GM23338 (cell line): ENCODE results near the gene ZNF497. TPM values are rescaled to one million over a fixed set of nuclear protein-coding genes. Genes with fewer than 3 reads are reported as not detected.
A peak's percentile ranks its signal among the peaks of the same experiment; 100 is the strongest.

Experiments used
- ATAC-seq: fragments of 200-7000 bp; cut with Tn5 transposase; 3 replicates; pipeline ENCODE4 v1.9.1; 2020
- DNase-seq: peaks from one replicate; pipeline ENCODE4 v3.0.0-alpha.2; 2015; ENCODE audit warnings: low spot score
- H2AFZ ChIP-seq: fragments of 200-600 bp; sonication (generic); 2 replicates; pipeline ENCODE4 v1.8.0; 2016; ENCODE audit warnings: antibody characterized with exemption, mild to moderate bottlenecking, moderate library complexity
- H3F3A ChIP-seq: fragments of 200-600 bp; sonication (generic); replicated peaks from 2 replicates; pipeline ENCODE4 v1.8.0; 2017; ENCODE audit warnings: antibody characterized with exemption, mixed run types, low read depth
- H3K27ac ChIP-seq: fragments of 200-600 bp; sonication (generic); 2 replicates; pipeline ENCODE4 v1.6.1; 2016; ENCODE audit warnings: low read depth
- H3K27me3 ChIP-seq: fragments of 200-600 bp; sonication (generic); 2 replicates; pipeline ENCODE4 v1.8.0; 2016; ENCODE audit warnings: mild to moderate bottlenecking, mixed run types, moderate library complexity; ENCODE audit not compliant: insufficient read depth
- H3K36me3 ChIP-seq: fragments of 200-600 bp; sonication (generic); 2 replicates; pipeline ENCODE4 v1.8.0; 2016; ENCODE audit warnings: mild to moderate bottlenecking; ENCODE audit not compliant: insufficient read depth
- H3K4me1 ChIP-seq: fragments of 200-600 bp; sonication (generic); 2 replicates; pipeline ENCODE4 v1.8.0; 2016; ENCODE audit warnings: mild to moderate bottlenecking, moderate library complexity; ENCODE audit not compliant: insufficient read depth
- H3K4me2 ChIP-seq: fragments of 200-600 bp; sonication (generic); 2 replicates; pipeline ENCODE4 v1.7.1; 2017; ENCODE audit warnings: mixed run types
- H3K4me3 ChIP-seq: fragments of 200-600 bp; sonication (generic); 2 replicates; pipeline ENCODE4 v1.6.1; 2016; ENCODE audit warnings: mixed run types
- H3K79me2 ChIP-seq: fragments of 200-600 bp; sonication (generic); replicated peaks from 2 replicates; pipeline ENCODE4 v1.8.0; 2017; ENCODE audit warnings: mild to moderate bottlenecking; ENCODE audit not compliant: insufficient read depth
- H3K9me2 ChIP-seq: fragments of 200-600 bp; sonication (generic); 2 replicates; pipeline ENCODE4 v1.8.0; 2017; ENCODE audit not compliant: insufficient read depth
- H4K20me1 ChIP-seq: fragments of 200-600 bp; sonication (generic); replicated peaks from 2 replicates; pipeline ENCODE4 v1.8.0; 2017; ENCODE audit warnings: mild to moderate bottlenecking; ENCODE audit not compliant: insufficient read depth
- H3K27ac Mint-ChIP-seq: 2 replicates; pipeline ENCODE4 v1.8.0; 2020; ENCODE audit warnings: inconsistent platforms, mild to moderate bottlenecking, moderate library complexity, mixed read lengths
- H3K27me3 Mint-ChIP-seq: 3 replicates; pipeline ENCODE4 v1.8.0; 2022; ENCODE audit warnings: low read depth, mild to moderate bottlenecking, moderate library complexity, mixed read lengths, inconsistent platforms; ENCODE audit not compliant: insufficient read depth, poor library complexity
- H3K36me3 Mint-ChIP-seq: 3 replicates; pipeline ENCODE4 v1.8.0; 2021; ENCODE audit warnings: low read depth, mild to moderate bottlenecking, inconsistent platforms, moderate library complexity, mixed read lengths
- H3K4me1 Mint-ChIP-seq: 3 replicates; pipeline ENCODE4 v1.8.0; 2020; ENCODE audit warnings: mild to moderate bottlenecking, inconsistent platforms, mixed read lengths
- H3K4me3 Mint-ChIP-seq: 3 replicates; pipeline ENCODE4 v1.8.0; 2021; ENCODE audit warnings: moderate library complexity, mild to moderate bottlenecking, inconsistent platforms, mixed read lengths
- H3K9me3 Mint-ChIP-seq: 3 replicates; pipeline ENCODE4 v1.8.0; 2020; ENCODE audit warnings: moderate library complexity, mild to moderate bottlenecking, inconsistent platforms, mixed read lengths
- ETS1 ChIP-seq: IDR thresholded peaks from 2 replicates; pipeline ENCODE4 v1.6.1; 2016; ENCODE audit warnings: antibody characterized with exemption
- EZH2 ChIP-seq: fragments of 200-600 bp; sonication (generic); IDR thresholded peaks from one replicate; pipeline ENCODE4 v1.8.0; 2017; ENCODE audit warnings: antibody characterized with exemption, mild to moderate bottlenecking, low read depth; ENCODE audit not compliant: unreplicated experiment
- NANOG ChIP-seq: IDR thresholded peaks from 2 replicates; pipeline ENCODE4 v1.6.1; 2016; ENCODE audit warnings: antibody characterized with exemption, borderline replicate concordance
- POLR2AphosphoS5 ChIP-seq: IDR thresholded peaks from 2 replicates; pipeline ENCODE4 v1.6.1; 2016; ENCODE audit warnings: antibody characterized with exemption, low read depth
- ZNF114 ChIP-seq: fragments of 250-450 bp; sonication (Bioruptor Pico); IDR thresholded peaks from 2 replicates; pipeline ENCODE4 v1.5.0; 2020; ENCODE audit warnings: mild to moderate bottlenecking, moderate library complexity
- polyA plus RNA-seq: library from polyadenylated mRNA; unstranded; fragments of >200 nt; fragmentation: Nextera tagmentation; extraction: Ambion mirVana; gene quantifications from 2 replicates; pipeline ENCODE4 v1.2.1, GENCODE V29; 2016
- total RNA-seq: library from RNA; depleted of rRNA; stranded (reverse); fragments of >200 nt; shearing (Covaris generic); gene quantifications from 2 replicates; pipeline ENCODE4 v1.2.3, GENCODE V29; 2014
- TF ChIP-seq, protein P1 (sequence below): fragments of 250-450 bp; sonication (Bioruptor Pico); IDR thresholded peaks from 2 replicates; pipeline ENCODE4 v1.5.0; 2020; ENCODE audit warnings: mild to moderate bottlenecking, moderate library complexity
- TF ChIP-seq, protein P2 (sequence below): IDR thresholded peaks from one replicate; pipeline ENCODE4 v1.6.1; 2018; ENCODE audit warnings: antibody characterized with exemption; ENCODE audit not compliant: unreplicated experiment

Gene ZNF497
- total and polyA plus RNA-seq, 2 experiments from 2014 or later: 0.44 to 2.0 TPM

DNA sequence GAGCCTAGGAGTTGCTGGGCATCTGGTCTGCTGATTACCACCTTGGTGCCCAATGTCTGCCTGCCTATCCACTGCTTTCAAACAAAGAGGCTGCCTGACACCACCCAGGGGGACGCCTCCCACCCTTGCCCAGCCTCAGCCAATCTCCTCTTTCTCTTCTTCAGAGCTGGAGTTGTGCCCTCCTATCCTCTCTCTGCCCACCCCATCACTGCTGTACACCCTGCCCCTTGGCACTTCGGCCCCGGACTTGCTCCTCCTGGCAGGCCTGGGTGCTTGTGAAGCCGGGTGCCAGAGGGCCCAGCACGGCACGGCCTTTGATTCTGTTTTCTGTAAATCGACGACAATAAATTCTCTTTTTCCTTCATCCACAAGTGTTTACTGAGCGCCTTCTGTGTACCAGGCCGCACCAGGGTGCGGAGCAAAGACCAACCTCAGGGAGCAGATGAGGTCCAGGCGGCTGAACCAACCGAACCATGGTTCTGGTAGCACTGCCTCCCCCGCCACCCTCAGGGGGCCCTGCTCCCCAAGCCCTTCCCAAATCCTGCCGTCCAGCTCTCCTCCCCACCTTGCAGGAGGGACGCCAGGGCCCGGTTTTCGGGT is 37.9 kb upstream of the ZNF497 start (continued):
- TF ChIP-seq, protein P1, sequence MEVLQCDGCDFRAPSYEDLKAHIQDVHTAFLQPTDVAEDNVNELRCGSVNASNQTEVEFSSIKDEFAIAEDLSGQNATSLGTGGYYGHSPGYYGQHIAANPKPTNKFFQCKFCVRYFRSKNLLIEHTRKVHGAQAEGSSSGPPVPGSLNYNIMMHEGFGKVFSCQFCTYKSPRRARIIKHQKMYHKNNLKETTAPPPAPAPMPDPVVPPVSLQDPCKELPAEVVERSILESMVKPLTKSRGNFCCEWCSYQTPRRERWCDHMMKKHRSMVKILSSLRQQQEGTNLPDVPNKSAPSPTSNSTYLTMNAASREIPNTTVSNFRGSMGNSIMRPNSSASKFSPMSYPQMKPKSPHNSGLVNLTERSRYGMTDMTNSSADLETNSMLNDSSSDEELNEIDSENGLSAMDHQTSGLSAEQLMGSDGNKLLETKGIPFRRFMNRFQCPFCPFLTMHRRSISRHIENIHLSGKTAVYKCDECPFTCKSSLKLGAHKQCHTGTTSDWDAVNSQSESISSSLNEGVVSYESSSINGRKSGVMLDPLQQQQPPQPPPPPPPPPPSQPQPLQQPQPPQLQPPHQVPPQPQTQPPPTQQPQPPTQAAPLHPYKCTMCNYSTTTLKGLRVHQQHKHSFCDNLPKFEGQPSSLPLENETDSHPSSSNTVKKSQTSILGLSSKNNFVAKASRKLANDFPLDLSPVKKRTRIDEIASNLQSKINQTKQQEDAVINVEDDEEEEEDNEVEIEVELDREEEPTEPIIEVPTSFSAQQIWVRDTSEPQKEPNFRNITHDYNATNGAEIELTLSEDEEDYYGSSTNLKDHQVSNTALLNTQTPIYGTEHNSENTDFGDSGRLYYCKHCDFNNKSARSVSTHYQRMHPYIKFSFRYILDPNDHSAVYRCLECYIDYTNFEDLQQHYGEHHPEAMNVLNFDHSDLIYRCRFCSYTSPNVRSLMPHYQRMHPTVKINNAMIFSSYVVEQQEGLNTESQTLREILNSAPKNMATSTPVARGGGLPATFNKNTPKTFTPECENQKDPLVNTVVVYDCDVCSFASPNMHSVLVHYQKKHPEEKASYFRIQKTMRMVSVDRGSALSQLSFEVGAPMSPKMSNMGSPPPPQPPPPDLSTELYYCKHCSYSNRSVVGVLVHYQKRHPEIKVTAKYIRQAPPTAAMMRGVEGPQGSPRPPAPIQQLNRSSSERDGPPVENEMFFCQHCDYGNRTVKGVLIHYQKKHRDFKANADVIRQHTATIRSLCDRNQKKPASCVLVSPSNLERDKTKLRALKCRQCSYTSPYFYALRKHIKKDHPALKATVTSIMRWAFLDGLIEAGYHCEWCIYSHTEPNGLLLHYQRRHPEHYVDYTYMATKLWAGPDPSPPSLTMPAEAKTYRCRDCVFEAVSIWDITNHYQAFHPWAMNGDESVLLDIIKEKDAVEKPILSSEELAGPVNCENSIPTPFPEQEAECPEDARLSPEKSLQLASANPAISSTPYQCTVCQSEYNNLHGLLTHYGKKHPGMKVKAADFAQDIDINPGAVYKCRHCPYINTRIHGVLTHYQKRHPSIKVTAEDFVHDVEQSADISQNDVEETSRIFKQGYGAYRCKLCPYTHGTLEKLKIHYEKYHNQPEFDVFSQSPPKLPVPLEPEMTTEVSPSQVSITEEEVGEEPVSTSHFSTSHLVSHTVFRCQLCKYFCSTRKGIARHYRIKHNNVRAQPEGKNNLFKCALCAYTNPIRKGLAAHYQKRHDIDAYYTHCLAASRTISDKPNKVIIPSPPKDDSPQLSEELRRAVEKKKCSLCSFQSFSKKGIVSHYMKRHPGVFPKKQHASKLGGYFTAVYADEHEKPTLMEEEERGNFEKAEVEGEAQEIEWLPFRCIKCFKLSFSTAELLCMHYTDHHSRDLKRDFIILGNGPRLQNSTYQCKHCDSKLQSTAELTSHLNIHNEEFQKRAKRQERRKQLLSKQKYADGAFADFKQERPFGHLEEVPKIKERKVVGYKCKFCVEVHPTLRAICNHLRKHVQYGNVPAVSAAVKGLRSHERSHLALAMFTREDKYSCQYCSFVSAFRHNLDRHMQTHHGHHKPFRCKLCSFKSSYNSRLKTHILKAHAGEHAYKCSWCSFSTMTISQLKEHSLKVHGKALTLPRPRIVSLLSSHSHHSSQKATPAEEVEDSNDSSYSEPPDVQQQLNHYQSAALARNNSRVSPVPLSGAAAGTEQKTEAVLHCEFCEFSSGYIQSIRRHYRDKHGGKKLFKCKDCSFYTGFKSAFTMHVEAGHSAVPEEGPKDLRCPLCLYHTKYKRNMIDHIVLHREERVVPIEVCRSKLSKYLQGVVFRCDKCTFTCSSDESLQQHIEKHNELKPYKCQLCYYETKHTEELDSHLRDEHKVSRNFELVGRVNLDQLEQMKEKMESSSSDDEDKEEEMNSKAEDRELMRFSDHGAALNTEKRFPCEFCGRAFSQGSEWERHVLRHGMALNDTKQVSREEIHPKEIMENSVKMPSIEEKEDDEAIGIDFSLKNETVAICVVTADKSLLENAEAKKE: no peak
- TF ChIP-seq EZH2: no peak
- no peak for TF ChIP-seq NANOG
- TF ChIP-seq ETS1: no peak

DNA sequence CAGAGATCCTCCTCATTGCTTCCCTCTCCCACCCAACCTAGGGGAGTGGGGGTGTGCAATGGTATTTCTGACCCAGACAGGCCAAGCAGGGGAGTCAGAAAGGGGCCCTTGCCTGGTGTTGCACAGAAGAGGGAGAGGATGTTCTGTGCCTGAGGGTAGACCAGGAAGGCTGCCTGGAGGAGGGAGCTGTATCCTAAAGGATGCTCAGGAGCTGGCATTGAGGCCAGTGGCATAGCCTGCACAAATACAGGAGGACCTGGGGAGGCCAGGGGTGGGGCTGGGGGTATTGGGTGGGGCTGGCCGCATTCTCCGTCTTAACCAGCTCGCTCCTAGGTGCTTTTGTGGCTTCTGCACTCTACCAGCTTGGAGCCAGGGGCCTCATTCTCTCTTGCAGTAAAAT is 37.4 kb upstream of the ZNF497 start:
- Mint-ChIP-seq H3K36me3 (peaks cover 8% of the 10 kb centered on the region), H3K4me3 (peak overlapping the region; percentile 3; the same call in 2 of the 3 replicates), H3K4me1 (peaks cover 13% of the 10 kb centered on the region; the same call in 2 of the 3 replicates), H3K9me3 (peaks cover 3% of the 10 kb centered on the region; the same call in 1 of the 3 replicates), H3K27ac (no peak overlapping the region), H3K27me3 (peaks cover 35% of the 10 kb centered on the region)
- no peaks in the 10 kb centered on the region for H3K36me3 ChIP-seq
- H3K79me2 ChIP-seq: no peaks in the 10 kb centered on the region
- H2AFZ ChIP-seq: no peak overlapping the region
- H3K27ac ChIP-seq: no peak overlapping the region
- H3K4me2 ChIP-seq: no peak overlapping the region
- no peaks in the 10 kb centered on the region for H4K20me1 ChIP-seq
- H3F3A ChIP-seq: peaks cover 18% of the 10 kb centered on the region
- H3K27me3 ChIP-seq: peaks cover 21% of the 10 kb centered on the region
- peaks cover 5% of the 10 kb centered on the region; the same call in 1 of the 2 replicates for H3K4me1 ChIP-seq
- no peak overlapping the region for H3K4me3 ChIP-seq
- H3K9me2 ChIP-seq: no peaks in the 10 kb centered on the region
- DNase-seq: no peak
- no peak for ATAC-seq
- TF ChIP-seq POLR2AphosphoS5: no peak
- no peak for TF ChIP-seq ZNF114 (CRISPR knock-in tag)
- TF ChIP-seq, protein P2, sequence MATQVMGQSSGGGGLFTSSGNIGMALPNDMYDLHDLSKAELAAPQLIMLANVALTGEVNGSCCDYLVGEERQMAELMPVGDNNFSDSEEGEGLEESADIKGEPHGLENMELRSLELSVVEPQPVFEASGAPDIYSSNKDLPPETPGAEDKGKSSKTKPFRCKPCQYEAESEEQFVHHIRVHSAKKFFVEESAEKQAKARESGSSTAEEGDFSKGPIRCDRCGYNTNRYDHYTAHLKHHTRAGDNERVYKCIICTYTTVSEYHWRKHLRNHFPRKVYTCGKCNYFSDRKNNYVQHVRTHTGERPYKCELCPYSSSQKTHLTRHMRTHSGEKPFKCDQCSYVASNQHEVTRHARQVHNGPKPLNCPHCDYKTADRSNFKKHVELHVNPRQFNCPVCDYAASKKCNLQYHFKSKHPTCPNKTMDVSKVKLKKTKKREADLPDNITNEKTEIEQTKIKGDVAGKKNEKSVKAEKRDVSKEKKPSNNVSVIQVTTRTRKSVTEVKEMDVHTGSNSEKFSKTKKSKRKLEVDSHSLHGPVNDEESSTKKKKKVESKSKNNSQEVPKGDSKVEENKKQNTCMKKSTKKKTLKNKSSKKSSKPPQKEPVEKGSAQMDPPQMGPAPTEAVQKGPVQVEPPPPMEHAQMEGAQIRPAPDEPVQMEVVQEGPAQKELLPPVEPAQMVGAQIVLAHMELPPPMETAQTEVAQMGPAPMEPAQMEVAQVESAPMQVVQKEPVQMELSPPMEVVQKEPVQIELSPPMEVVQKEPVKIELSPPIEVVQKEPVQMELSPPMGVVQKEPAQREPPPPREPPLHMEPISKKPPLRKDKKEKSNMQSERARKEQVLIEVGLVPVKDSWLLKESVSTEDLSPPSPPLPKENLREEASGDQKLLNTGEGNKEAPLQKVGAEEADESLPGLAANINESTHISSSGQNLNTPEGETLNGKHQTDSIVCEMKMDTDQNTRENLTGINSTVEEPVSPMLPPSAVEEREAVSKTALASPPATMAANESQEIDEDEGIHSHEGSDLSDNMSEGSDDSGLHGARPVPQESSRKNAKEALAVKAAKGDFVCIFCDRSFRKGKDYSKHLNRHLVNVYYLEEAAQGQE: no peak
- no peak for TF ChIP-seq EZH2
